MM.1S (cell line): ENCODE results near the gene TFAP2D.

ENCODE experiments used
- CTCF ChIP-seq: fragments of 300-600 bp; sonication (generic); IDR thresholded peaks from 2 replicates; pipeline ENCODE4 v1.5.1; 2016; ENCODE audit warnings: antibody characterized with exemption, low read length, mixed read lengths
- EZH2 ChIP-seq: fragments of 300-600 bp; sonication (generic); optimal IDR thresholded peaks from 2 replicates; pipeline ENCODE3; 2017; ENCODE audit warnings: low read depth, mild to moderate bottlenecking, antibody characterized with exemption, low read length, mixed read lengths

GRCh38 chr6:50706575-50706974, 6.8 kb upstream of the TFAP2D start:
- no peak for TF ChIP-seq EZH2
- TF ChIP-seq CTCF: no peak
